CD4-positive, CD25-positive, alpha-beta regulatory T cell (primary cell): ENCODE results near the gene SNAP29. TPM values are rescaled to one million over a fixed set of nuclear protein-coding genes. Genes with fewer than 3 reads are reported as not detected.
"Not testable (repeated sequence)": the region's sequence is repeated elsewhere in the genome, so short reads cannot be mapped to it uniquely, and the experiment has no call there.

Experiments used
- ATAC-seq, 2 donors: fragments of 150-1000 bp; cut with Tn5 transposase; one replicate each; pipeline ENCODE4 v1.10.0; 2021; ENCODE audit warnings: low read depth in 2 of 2, moderate number of reproducible peaks in 2 of 2, moderate library complexity in 1 of 2
- DNase-seq, 3 donors: peaks; one replicate each; pipeline versions ENCODE4 v3.0.0 to v3.0.0-alpha.2; 2012 to 2022; ENCODE audit warnings: mixed read lengths in 1 of 3
- H3K27ac ChIP-seq: one replicate; pipeline ENCODE4 v1.7.0; 2013; ENCODE audit warnings: mild to moderate bottlenecking, low read length; ENCODE audit not compliant: insufficient read depth, poor library complexity, severe bottlenecking
- H3K27me3 ChIP-seq: one replicate; pipeline ENCODE4 v1.7.0; 2013; ENCODE audit warnings: low read length; ENCODE audit not compliant: control insufficient read depth, insufficient read depth
- H3K36me3 ChIP-seq: one replicate; pipeline ENCODE4 v1.7.0; 2013; ENCODE audit warnings: mild to moderate bottlenecking, low read length, moderate library complexity; ENCODE audit not compliant: control insufficient read depth, insufficient read depth
- H3K4me1 ChIP-seq: 2 replicates; pipeline ENCODE4 v1.7.0; 2013; ENCODE audit warnings: mild to moderate bottlenecking, low read length; ENCODE audit not compliant: insufficient read depth, control insufficient read depth, poor library complexity, severe bottlenecking
- H3K4me3 ChIP-seq: one replicate; pipeline ENCODE4 v1.7.0; 2013; ENCODE audit warnings: low read depth, mild to moderate bottlenecking, low read length, moderate library complexity
- H3K9me3 ChIP-seq, 2 experiments: 1 replicate in 1 of 2; 2 replicates in 1 of 2; pipeline ENCODE4 v1.7.0; 2013; ENCODE audit warnings: low read length in 2 of 2, mild to moderate bottlenecking in 1 of 2, moderate library complexity in 1 of 2; ENCODE audit not compliant: control insufficient read depth in 2 of 2
- H3K27ac Mint-ChIP-seq, 3 donors: one replicate each; pipeline ENCODE4 v1.8.0; 2020 to 2022; ENCODE audit warnings: mild to moderate bottlenecking in 3 of 3, mixed read lengths in 3 of 3, moderate library complexity in 2 of 3
- H3K27me3 Mint-ChIP-seq: one replicate; pipeline ENCODE4 v1.8.0; 2022; ENCODE audit warnings: mild to moderate bottlenecking, mixed read lengths
- H3K36me3 Mint-ChIP-seq: one replicate; pipeline ENCODE4 v1.8.0; 2020; ENCODE audit warnings: mixed read lengths
- H3K4me1 Mint-ChIP-seq, 4 donors: one replicate each; pipeline ENCODE4 v1.8.0; 2020 to 2022; ENCODE audit warnings: mixed read lengths in 4 of 4, mild to moderate bottlenecking in 1 of 4
- H3K4me3 Mint-ChIP-seq, 4 donors: one replicate each; pipeline ENCODE4 v1.8.0; 2020 to 2022; ENCODE audit warnings: mild to moderate bottlenecking in 4 of 4, mixed read lengths in 4 of 4, moderate library complexity in 3 of 4
- H3K9me3 Mint-ChIP-seq, 7 donors: one replicate each; pipeline ENCODE4 v1.8.0; 2020 to 2022; ENCODE audit warnings: mixed read lengths in 7 of 7, mild to moderate bottlenecking in 3 of 7, moderate library complexity in 2 of 7
- polyA plus RNA-seq, 4 donors: library from polyadenylated mRNA; unstranded; fragments of 300-500 nt; fragmentation: Illumina TruSeq; gene quantifications; one replicate each; pipeline ENCODE4 v1.2.3, GENCODE V29; 2021
- total RNA-seq: library from RNA; stranded (reverse); gene quantifications from one replicate; pipeline ENCODE4 v1.2.3, GENCODE V29; 2022

The SNAP29 gene
- total and polyA plus RNA-seq, 5 donors from 2014 or later, result 20.1 to 34.0 (median 23.1) TPM

GRCh38 chr22:20885017-20885556 lies 26.3 kb downstream of the SNAP29 start:
- ATAC-seq (no peak), DNase-seq (no peak)
- peak overlapping the region in 1 of 3 donors; percentile 71 for H3K27ac Mint-ChIP-seq
- Histone ChIP-seq H3K4me1 (no peaks in the 10 kb centered on the region), H3K4me3 (no peak overlapping the region), H3K27me3 (no peaks in the 10 kb centered on the region), H3K9me3 (no peaks in the 10 kb centered on the region), H3K36me3 (peaks cover 71% of the 10 kb centered on the region), H3K27ac (no peak overlapping the region)
- peaks cover 52% of the 10 kb centered on the region for H3K36me3 Mint-ChIP-seq
- H3K27me3 Mint-ChIP-seq, result no peaks in the 10 kb centered on the region
- H3K4me1 Mint-ChIP-seq, result no peaks in the 10 kb centered on the region
- no peaks in the 10 kb centered on the region for H3K9me3 Mint-ChIP-seq
- no peak overlapping the region for H3K4me3 Mint-ChIP-seq

- Mint-ChIP-seq H3K27ac (peak overlapping the region in 2 of 3 donors; percentile 60 to 71), H3K36me3 (peaks cover 50% of the 10 kb centered on the region), H3K27me3 (no peaks in the 10 kb centered on the region), H3K4me1 (no peaks in the 10 kb centered on the region), H3K9me3 (no peaks in the 10 kb centered on the region), H3K4me3 (no peak overlapping the region)
- ATAC-seq (peak; percentile 53 to 58), DNase-seq (peak; percentile 2 to 37 (median 12))
- Histone ChIP-seq H3K27me3 (no peaks in the 10 kb centered on the region), H3K4me3 (no peak overlapping the region), H3K36me3 (peaks cover 70% of the 10 kb centered on the region), H3K4me1 (no peaks in the 10 kb centered on the region), H3K27ac (no peak overlapping the region), H3K9me3 (no peaks in the 10 kb centered on the region)
These were observed 26.9 kb downstream of the SNAP29 start for GRCh38 chr22:20885557-20886323.

- Histone ChIP-seq H3K27ac (no peak overlapping the region), H3K36me3 (peaks cover 56% of the 10 kb centered on the region), H3K4me1 (no peaks in the 10 kb centered on the region), H3K4me3 (no peak overlapping the region), H3K27me3 (no peaks in the 10 kb centered on the region), H3K9me3 (no peaks in the 10 kb centered on the region)
- Mint-ChIP-seq H3K4me1 (no peaks in the 10 kb centered on the region), H3K9me3 (peaks cover 0 to 1% (median 0%) of the 10 kb centered on the region in 7 donors), H3K4me3 (no peak overlapping the region), H3K36me3 (peaks cover 46% of the 10 kb centered on the region), H3K27me3 (no peaks in the 10 kb centered on the region), H3K27ac (peak overlapping the region in 1 of 3 donors; percentile 12)
- no peak for ATAC-seq
- DNase-seq, result no peak
These were observed 28.6 kb downstream of the SNAP29 start for GRCh38 chr22:20887375-20887774.

GRCh38 chr22:20889025-20889704 lies 30.4 kb downstream of the SNAP29 start:
- DNase-seq, result no peak
- H3K4me3 ChIP-seq, result no peak overlapping the region
- H3K27ac Mint-ChIP-seq, result no peak overlapping the region
- peaks cover 0 to 1% (median 0%) of the 10 kb centered on the region in 7 donors for H3K9me3 Mint-ChIP-seq
- no peak overlapping the region for H3K4me3 Mint-ChIP-seq
- H3K36me3 ChIP-seq, result peaks cover 42% of the 10 kb centered on the region
- no peak overlapping the region for H3K27ac ChIP-seq
- H3K27me3 Mint-ChIP-seq, result no peaks in the 10 kb centered on the region
- no peaks in the 10 kb centered on the region for H3K4me1 Mint-ChIP-seq
- H3K36me3 Mint-ChIP-seq, result peaks cover 36% of the 10 kb centered on the region
- no peaks in the 10 kb centered on the region for H3K27me3 ChIP-seq
- ATAC-seq, result no peak
- no peaks in the 10 kb centered on the region for H3K9me3 ChIP-seq
- no peaks in the 10 kb centered on the region for H3K4me1 ChIP-seq

- Mint-ChIP-seq H3K4me1 (no peaks in the 10 kb centered on the region), H3K27me3 (no peaks in the 10 kb centered on the region), H3K4me3 (no peak overlapping the region), H3K9me3 (peaks cover 0 to 1% (median 0%) of the 10 kb centered on the region in 7 donors), H3K27ac (no peak overlapping the region), H3K36me3 (peaks cover 31% of the 10 kb centered on the region)
- Histone ChIP-seq H3K4me1 (no peaks in the 10 kb centered on the region), H3K4me3 (no peak overlapping the region), H3K36me3 (peaks cover 37% of the 10 kb centered on the region), H3K9me3 (no peaks in the 10 kb centered on the region), H3K27me3 (no peaks in the 10 kb centered on the region), H3K27ac (no peak overlapping the region)
- no peak for DNase-seq
- ATAC-seq, result no peak
These were observed 31.2 kb downstream of the SNAP29 start for GRCh38 chr22:20889904-20890540.

- Histone ChIP-seq H3K27me3 (no peaks in the 10 kb centered on the region), H3K36me3 (peaks cover 32% of the 10 kb centered on the region), H3K4me1 (no peaks in the 10 kb centered on the region), H3K9me3 (no peaks in the 10 kb centered on the region), H3K4me3 (no peak overlapping the region), H3K27ac (no peak overlapping the region)
- Mint-ChIP-seq H3K36me3 (peaks cover 23% of the 10 kb centered on the region), H3K4me1 (no peaks in the 10 kb centered on the region), H3K9me3 (peaks cover 0 to 1% (median 0%) of the 10 kb centered on the region in 7 donors), H3K4me3 (no peak overlapping the region), H3K27me3 (no peaks in the 10 kb centered on the region), H3K27ac (no peak overlapping the region)
- ATAC-seq, result no peak
- DNase-seq, result no peak
These were observed 32.2 kb downstream of the SNAP29 start for GRCh38 chr22:20890975-20891374.

GRCh38 chr22:20897737-20898136 lies 38.9 kb downstream of the SNAP29 start:
- not testable (repeated sequence) for H3K9me3 Mint-ChIP-seq, H3K27ac ChIP-seq, H3K27me3 ChIP-seq, H3K9me3 ChIP-seq, H3K36me3 Mint-ChIP-seq, DNase-seq, H3K4me1 Mint-ChIP-seq, H3K4me3 Mint-ChIP-seq, H3K27ac Mint-ChIP-seq, H3K4me3 ChIP-seq, H3K4me1 ChIP-seq, H3K36me3 ChIP-seq, ATAC-seq, H3K27me3 Mint-ChIP-seq
